Activated CD8-positive, alpha-beta memory T cell treated with anti-CD3 and anti-CD28 coated beads, Interleukin-2, amount 50 U/mL, for 1 hour (primary cell): Measurements from ENCODE around the gene CACNA2D4.

Source experiments
- DNase-seq: peaks from one replicate; pipeline ENCODE4 v3.0.0-alpha.2; 2020; ENCODE audit errors: extremely low read depth

The CACNA2D4 gene

DNA sequence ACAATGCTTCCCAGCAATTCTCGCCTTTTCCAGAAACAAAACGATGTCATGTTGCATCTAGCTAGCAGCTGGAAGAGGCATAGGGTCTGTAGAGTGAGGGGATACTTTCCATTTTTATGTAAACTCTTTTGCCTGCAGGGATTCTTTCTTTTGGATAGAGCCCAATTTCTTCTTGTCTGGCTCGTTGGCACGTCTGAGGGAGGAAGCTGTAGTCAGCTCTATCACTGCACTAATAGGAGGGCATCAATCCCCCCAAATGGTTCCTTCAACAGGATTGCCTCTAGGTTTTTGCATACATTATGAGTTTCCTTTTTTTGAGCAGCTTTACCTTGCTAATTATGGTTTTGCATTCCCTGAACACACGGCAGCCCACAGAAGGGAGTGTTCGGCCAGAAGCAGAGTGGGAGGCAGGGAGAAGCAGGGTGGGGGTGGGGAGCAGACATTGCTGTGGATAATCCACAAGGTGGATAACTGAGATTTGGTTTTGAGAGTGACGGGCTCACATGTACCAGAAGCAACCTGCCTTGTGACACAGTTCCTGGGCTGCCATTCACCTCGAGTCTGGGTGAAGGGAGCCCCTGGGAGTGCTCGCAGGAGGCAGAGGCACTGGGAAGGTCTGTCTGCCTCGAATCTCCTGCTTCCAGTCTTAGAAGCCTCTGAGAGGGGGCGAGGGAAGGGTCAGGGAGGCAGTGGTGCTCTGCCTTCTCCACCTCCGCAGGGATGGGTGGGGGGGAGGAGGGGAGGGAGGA, 73.6 kb downstream of the CACNA2D4 start:
- no peak for DNase-seq

DNA sequence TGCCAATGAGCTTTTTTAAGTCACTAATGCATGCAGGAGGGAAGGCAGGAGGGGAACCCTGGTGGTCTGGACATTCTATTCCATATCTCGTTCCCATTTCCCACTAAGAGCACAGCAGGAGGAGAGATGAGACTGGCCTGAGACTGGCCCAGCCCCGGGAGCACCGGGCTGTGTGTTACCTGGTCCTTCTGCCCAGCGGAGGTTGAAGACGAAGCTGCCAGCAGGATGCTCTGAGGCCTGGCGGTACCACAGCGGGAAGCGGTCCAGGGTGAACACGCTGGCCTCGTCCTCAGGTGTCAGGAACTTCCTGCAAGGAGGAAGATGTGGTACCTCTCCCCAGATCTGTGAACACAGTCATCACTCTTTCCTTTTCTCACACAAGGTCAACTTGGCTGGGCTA, 74.2 kb downstream of the CACNA2D4 start:
- no peak for DNase-seq

DNA sequence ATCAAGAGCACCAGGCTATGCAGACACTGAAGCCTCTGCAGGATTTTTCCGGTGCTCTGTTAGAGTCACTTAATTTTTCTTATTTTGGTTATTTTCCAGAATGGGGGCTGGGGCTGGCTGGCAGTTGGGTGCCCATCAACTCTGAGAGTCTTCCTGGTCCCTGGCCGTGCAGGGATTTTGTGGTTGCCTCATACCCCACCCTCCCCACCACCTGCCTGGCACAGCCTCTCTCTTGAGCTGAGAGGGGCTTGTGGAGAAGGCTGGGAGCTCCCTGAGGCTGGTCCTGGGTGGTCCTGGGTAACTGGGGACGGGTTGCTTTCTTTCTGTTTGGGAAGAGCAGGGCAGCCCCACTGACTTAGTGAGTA, 74.8 kb downstream of the CACNA2D4 start:
- no peak for DNase-seq

DNA sequence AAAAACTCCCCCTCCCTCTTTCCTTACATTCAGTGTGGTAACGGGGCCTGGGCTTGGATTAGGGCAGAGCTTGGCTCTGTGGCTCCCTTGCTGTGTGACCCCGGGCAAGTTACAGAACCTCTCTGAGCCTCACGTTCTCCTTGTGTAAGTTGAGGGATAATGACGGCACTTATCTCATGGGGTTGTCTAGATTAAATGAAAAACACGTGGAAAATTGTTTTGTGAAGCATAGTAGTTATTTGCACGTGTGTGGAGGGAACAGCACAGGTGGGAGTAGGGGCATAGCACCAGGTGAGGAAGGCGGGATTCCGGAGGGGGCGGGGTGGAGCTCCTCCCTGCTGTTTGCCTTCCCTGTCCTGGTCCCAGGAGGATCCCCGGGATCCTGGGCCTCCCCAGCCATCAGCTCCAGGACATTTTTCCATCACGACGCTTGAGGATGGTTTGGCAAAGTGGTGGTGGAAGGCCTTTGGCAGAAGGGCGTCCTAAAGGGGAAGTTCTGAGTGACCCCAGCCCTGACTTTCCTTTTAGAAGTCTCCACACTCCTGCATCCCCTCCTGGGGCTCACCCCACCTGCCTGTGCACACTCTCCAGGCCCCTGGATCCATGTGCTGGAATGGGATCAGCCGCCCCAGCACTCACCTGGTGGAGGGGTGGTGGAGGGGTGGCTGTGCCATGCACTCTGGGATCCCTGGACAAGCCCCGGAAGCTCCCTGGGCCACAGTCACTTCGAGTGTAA, 75.4 kb downstream of the CACNA2D4 start:
- no peak for DNase-seq

DNA sequence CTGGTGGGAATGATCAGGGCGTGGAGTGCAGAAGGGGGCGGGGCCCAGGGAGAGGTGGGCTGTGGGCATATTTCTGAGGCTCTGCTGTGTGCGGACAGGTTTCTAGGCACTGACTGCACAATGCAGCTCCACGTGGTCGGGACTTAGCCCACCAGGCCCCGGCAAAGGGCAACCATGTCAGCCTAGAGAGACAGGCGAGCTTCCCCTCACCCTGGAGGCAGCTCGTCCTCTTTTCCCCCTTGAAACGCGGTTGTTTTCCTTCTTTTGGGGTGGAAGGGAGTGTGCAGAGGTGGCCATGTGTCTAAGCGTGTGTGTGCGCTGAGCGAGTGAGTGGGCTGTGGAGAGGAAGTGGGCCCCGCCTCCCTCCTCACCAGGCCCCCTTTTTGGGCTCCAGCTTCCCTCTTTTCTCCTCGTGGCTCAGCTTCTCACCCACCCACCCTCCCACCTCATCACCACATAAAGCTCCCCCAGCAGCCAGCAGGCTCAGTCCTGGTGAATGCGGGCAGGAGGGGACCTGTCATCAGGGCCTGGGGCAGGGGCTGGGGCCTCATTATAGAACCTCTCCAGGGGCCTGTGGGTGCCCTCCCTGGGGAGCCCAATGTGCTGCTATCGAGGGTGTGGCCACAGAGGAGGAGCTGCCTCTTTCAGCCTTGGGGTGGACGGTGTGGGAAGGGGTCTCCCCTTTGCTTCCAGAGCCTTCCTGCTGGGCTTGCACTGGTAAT, 76.1 kb downstream of the CACNA2D4 start:
- DNase-seq, result no peak

DNA sequence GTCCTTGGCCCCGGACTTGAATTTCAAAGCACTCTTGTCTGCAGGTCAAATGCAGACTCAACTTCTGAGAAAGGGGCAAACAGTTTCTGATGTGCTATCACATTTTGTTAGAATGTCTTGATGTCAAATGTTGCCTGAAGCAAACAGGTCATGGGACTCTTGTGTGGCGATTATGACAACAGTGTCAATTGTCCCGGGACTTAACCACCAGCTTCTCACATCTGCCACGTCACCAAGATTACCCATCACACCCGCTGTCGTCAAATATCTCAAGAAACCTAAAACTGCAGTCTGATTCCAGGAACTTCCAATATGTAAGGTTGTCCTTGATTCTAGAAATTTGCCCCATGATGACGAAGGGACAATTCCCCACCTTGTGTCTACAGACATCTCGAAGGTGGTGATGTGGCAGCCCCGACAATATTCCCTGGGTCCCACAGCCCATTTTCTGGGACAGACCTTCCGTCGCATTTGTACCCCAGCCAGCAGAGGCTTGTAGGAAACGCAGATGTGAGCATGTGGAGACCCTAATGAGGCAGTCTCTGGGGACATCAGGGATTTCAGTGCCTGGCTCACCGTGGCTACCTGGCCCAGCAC, 76.8 kb downstream of the CACNA2D4 start:
- no peak for DNase-seq

DNA sequence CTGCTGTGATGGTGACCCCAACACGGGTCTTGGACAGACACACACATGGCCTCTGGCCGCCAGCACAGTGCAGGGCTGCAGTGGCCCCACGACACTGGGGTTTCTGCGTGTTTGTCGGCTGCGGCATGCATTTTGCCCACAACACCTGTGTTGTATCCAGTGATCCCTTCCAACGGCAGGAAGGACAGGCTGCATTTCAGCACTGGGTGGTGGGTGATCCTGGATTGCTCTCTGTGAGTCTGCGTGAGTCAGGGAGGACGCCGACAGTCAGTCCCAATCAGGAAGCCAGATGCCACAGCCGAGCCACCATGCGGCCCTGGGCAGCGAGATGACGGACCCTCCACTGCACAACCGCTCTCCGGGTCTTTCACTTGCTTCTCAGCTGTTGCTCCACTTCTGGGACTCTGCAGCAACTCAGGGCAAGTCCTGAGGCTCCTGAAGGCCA, 77.4 kb downstream of the CACNA2D4 start:
- DNase-seq, result no peak

DNA sequence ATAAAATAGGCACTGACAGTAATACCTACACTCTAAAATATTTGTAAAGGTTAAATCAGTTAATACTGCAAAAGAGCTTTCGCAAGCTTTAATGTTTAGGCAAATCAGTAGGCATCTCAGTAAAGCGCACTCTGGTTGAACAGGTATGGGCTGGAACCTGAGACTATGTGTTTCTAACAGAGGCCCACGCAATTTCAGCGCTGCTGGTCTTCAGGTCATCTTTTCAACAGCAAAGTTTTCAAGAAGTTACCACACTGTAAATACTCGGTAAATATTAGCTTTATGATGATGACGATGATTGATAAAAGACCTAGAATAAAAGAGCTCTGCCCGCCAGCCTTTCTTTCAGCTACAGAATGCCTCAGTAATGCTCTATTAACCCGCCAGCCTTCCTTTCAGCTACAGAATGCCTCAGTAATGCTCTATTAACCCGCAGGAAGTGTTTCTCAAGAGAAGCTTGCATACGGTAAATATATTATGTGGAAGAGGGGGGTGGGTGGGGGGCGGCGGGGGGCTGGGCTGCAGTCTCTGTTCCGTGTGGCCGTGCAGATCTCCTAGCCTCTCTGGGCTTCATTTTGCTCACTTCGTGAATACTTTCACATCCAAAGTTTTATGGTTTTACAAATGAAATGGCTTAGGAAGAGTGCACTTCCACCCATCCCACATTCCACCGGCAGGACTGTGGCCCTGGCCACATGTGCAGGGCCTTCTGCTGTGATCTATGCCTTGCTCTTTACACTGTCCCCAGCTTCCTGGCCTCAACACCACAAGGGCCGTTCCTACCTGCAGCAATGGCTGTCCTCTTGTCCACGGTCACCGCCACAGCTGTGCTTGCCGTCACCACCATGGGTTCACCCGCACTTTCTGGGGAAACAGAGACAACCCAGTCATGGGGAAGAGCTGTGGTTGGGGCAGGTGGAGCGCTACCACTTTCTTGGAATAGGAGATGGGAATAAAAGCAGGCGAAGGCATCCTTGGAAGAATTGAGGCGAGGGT, 78.2 kb downstream of the CACNA2D4 start:
- no peak for DNase-seq

DNA sequence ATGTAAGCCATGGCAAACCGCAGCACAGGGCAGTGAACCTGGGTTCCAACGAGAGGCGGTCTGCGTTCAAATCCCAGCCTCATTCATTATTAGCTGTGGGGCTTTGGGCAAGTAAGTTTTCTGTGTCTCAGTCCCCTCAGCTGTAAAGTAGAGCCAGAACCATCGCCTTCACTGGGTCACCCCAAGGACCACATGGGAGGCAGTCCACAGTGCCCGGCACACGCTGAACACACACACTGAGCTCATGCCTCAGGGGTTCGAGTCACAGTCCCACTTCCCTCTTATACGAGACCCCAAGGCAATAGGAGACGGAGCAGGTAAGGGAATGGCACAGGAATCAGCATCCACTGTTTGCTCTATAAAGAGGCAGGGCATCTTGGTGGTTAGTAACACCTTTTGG, 79.0 kb downstream of the CACNA2D4 start:
- no peak for DNase-seq

DNA sequence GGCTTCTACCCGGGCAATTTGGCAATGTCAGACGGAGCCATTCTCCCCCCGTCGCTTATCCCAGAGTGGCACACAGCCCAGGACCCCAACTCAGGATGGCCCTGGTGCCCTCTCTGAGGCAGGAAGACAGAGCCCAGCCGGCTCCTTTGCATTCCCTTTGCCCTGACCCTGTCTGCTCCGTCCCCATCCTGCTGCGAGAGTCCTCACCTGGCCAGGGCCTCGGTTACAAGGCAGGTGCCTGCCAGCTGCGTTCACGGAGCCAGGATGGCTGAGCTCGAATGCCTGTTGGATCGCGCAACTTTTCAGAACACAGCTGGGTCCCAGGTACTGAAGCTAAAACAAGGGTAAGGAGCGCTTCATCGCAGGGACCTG, 79.5 kb downstream of the CACNA2D4 start:
- DNase-seq, result no peak

DNA sequence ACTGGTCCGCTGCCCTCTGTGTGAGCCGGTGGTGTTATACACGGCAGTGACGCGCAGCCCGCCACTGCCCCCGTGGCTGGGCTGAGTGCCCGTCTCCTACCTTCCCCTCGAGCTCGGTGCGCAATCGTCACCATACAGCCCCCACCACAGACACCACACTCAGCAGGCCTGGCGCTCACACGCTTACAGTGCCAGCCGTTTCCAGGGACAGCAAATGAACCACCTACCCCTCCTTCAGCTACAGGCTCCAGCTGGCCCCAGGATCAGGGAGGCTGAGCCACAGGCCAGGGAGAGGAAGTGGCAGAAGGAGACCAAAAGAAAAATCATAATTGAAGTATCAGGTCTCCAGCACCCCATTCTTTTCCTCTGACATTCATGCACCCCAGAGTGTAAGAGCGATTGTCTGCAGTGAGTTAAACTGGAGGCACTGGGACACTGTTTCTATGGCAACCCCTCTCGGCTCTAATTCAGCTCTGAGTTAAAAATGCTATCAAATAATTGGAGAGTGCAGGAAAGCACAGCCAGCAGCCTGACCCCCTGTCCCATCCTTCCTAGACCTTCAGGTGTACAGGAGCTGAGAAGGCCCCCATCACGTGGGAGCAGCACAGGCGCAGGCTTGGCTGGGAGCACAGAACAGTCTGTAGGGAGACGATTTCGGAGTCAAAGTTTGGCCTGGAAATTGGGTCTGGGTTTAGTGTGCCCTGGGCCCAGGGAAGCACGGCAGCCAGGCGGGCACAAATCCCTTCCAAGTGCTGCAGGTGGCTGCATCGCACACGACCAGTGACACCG, 80.1 kb downstream of the CACNA2D4 start:
- no peak for DNase-seq

DNA sequence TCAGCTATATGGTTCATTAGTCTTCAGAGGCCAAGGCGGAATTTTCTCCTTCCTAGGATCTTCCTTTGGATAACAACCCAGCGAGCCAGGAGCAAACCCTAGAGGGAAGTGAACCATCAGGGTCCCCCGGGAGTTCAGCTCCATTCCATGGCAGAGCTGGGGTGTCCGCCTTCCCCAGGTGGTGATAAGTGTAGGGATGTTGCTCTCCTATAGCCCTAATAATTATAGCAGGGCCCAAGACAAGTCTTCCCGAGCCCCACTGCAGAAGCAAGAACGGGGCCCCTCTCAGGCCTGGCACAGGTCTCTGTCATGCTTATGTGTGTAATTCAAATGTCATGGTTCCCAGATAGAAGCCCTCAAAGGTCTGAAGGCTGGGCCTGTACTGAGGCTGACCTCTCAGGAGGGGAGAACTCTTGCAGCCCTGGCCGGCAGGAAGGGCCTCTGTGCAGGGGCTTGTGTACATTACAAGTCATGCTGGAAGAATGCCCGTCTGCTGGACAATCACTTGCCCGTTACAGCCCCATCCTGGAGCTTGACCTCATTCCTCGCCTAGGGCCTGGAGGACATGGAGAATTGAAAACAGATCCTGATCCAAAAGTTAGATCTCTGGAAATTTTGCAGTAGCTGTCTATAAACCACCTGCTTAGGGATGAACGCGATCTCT, 80.8 kb downstream of the CACNA2D4 start:
- no peak for DNase-seq

DNA sequence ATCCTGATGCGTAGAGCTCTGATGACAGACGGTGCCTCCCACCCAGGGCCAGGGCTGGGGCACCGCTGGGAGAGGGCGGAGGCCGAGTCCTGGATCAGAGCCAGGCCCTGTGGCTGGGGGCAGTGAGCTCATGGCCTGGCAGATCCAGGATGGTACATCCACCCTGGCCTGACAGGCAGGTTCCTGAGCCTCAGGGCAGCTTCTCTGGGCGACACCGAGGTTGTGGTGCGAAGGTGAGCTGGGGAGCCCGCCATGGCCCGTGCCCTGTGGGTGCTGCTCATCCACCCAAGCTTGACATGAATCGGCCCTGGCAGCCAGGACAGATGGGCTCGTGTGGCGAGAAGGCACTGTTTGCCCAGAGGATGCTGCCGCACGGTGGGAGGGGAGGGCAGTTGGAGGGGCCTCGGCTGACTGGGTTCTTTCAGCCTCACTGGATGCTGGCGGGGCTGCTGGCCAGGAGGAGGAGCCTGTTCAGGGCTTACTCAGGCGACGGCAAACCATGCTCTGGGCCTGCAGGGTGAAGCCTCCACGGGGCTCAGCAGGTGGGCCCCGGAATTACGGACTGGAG, 81.5 kb downstream of the CACNA2D4 start:
- no peak for DNase-seq

DNA sequence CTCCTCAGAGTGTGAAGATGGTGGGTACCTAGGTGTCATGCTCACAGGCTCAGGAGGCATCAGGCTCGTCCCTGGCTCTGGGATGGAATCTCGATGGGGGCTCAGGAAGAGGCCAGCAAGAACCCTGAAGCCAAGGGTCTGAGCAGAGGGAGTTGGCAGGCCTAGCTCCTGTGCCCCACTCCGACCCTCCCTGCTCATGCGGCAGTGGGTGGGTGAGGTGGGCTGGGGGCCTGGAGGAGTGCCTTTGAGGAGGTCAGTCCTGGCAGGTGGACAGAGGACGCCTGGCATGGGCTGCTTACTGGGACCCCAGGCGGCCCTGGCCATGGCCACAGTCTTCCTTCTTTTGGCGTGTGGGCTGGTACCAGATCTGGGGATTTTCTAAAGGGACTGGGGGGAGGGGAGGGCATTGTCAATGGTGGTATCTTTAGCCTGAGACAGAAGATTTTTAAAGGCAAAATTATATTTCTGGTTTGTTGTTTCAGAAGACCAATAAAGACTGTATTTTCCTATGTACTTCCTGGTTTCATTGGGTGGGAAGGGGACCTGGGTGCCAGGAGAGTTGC, 82.1 kb downstream of the CACNA2D4 start:
- no peak for DNase-seq

DNA sequence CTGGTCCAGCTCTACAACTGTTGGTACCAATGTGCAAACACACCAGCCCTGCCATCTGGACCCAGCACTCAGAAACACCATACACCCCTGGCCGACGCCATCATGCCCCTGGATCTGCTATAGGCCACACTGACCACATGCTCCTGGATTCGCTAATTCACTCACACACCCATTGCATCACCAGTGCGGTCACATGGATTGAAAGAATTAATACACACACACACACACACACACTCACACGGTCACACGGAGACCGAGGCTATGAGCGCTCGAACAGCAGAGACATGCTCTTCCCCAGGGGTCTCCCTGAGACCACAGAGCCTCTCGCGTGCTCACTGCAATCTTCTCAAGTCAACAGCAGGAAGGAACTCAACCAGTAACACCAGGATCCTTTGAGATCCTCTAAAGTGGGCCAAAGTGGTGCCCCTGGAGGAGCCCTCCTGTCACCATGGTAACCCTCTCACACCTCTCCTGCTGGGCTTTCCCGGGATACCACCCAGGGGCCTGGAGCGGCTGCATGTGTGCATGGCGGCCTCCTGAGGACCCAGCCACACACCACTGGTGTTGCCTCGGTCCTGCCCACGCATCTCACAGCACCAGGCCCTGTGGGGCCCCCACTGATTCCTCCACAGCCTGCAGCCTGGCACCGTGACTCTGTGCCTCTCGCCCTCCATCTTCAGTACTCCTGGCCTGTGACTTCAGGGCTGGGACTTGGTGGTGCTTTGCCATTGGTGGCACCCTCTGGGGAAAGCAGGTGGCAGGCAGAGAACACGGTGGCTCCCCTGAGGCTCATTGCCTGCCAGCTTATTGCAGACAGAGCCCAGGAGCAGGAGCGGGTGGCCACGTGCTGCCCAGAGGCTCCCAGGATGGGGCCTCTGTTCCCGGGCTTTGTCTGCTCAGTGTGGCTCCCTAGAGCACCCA, 83.0 kb downstream of the CACNA2D4 start:
- no peak for DNase-seq

DNA sequence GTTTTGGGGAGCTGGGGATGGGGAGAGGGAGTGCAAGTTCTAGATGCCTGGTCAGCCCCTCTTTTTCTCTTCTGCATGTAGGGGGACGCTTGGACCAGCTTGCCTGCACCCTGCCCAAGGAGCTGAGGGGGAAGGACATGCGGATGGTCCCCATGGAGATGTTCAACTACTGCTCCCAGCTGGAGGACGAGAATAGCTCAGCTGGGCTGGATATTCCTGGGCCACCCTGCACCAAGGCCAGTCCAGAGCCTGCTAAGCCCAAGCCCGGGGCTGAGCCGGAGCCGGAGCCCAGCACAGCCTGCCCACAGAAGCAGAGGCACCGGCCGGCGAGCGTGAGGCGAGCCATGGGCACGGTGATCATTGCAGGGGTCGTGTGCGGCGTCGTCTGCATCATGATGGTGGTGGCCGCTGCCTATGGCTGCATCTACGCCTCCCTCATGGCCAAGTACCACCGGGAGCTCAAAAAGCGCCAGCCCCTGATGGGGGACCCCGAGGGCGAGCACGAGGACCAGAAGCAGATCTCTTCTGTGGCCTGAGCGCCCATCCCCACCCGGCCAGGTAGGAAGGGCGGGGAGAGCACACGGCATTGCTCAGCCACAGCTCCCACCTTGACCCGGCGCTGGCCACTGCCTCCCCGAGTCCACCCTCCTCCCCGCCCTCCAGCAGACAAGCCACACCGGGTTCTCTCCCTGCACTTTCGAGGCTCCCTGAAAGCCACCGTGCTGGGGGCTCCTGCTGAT, 84.1 kb downstream of the CACNA2D4 start:
- DNase-seq, result no peak

DNA sequence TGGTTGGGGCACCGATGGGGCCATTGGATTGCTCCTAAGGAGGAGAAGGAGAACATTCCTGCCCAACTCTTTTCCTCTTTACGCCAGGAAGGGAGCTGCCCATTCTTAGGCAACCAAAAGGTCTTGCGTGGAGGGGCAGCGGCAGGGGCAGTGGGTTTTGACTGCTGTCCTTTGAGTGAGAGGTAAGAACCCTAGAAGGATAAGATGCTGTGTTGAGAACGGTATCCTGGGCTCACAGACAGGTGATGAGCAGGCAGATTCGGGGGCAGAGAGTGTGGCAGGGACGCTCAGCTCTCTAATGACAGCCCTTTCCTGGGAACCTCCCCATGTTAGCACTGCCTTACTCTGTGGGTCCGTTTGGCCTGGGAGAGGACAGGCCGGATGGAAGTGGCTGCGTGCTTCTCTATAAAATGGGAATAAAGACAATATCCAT, 84.8 kb downstream of the CACNA2D4 start:
- DNase-seq, result no peak
